22Rv1 (cell line): ENCODE results near the gene IGFL3.

Experiments
- CTCF ChIP-seq: fragments of 450-650 bp; IDR thresholded peaks from 2 replicates; pipeline ENCODE4 v1.5.1; 2017; ENCODE audit warnings: mild to moderate bottlenecking
- ZFX ChIP-seq: fragments of 450-650 bp; IDR thresholded peaks from 2 replicates; pipeline ENCODE4 v1.6.1; 2017; ENCODE audit warnings: antibody characterized with exemption, borderline replicate concordance

GRCh38 chr19:46144756-46145155 lies 20.3 kb upstream of the IGFL3 start:
- TF ChIP-seq CTCF (no peak), ZFX (no peak)
